Measurements from ENCODE around the gene METTL16. TPM values are rescaled to one million over a fixed set of nuclear protein-coding genes. Genes with fewer than 3 reads are reported as not detected.

Gene METTL16
- total and polyA plus RNA-seq, 9 of the 15 experiments (the other 6 are each of a cell fraction or from before 2014, with no cell fraction given) = 12.1 to 30.5 (median 19.8) TPM

DNA sequence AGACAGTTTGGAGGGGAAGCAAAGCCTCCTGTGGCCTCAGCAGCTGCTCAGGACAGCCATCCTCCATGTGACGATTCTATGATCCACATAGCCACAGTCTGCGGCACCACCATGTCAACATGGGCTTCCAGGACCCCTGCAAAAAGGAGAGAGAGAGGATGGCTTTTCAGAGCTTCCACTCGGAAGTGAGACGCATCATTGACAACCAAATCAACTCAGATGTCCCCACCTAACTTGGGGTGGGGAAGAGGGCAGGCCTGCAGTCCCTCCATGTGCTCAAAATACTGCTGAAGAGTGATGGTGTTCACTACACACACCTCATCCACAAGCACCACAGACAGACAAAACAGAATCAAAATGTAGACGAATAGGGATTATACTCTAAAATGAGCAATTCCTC, 5.9 kb upstream of the METTL16 start:
- no peak overlapping the region for H2AFZ ChIP-seq (ENCODE audit: low read depth, low read length)
- BruUV-seq (replicated peaks) = no TSS peak
- intact Hi-C loops (cut with micrococcal nuclease) = no loop called here
- TF ChIP-seq STAG1 (CRISPR knock-in tag; IDR thresholded peaks at IDR 0.05; ENCODE audit: borderline replicate concordance) (no peak), SIRT6 (IDR thresholded peaks at IDR 0.05; ENCODE audit: low read depth, low read length) (no peak), BMI1 (IDR thresholded peaks at IDR 0.05; ENCODE audit: low read length) (no peak), POLR2AphosphoS2 (IDR thresholded peaks at IDR 0.05; ENCODE audit: low read length) (no peak)
- TF ChIP-seq, protein P1, sequence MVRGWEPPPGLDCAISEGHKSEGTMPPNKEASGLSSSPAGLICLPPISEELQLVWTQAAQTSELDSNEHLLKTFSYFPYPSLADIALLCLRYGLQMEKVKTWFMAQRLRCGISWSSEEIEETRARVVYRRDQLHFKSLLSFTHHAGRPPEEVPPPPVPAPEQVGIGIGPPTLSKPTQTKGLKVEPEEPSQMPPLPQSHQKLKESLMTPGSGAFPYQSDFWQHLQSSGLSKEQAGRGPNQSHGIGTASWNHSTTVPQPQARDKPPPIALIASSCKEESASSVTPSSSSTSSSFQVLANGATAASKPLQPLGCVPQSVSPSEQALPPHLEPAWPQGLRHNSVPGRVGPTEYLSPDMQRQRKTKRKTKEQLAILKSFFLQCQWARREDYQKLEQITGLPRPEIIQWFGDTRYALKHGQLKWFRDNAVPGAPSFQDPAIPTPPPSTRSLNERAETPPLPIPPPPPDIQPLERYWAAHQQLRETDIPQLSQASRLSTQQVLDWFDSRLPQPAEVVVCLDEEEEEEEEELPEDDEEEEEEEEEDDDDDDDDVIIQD (CRISPR knock-in tag; IDR thresholded peaks at IDR 0.05) = no peak
- TF ChIP-seq, protein P2, sequence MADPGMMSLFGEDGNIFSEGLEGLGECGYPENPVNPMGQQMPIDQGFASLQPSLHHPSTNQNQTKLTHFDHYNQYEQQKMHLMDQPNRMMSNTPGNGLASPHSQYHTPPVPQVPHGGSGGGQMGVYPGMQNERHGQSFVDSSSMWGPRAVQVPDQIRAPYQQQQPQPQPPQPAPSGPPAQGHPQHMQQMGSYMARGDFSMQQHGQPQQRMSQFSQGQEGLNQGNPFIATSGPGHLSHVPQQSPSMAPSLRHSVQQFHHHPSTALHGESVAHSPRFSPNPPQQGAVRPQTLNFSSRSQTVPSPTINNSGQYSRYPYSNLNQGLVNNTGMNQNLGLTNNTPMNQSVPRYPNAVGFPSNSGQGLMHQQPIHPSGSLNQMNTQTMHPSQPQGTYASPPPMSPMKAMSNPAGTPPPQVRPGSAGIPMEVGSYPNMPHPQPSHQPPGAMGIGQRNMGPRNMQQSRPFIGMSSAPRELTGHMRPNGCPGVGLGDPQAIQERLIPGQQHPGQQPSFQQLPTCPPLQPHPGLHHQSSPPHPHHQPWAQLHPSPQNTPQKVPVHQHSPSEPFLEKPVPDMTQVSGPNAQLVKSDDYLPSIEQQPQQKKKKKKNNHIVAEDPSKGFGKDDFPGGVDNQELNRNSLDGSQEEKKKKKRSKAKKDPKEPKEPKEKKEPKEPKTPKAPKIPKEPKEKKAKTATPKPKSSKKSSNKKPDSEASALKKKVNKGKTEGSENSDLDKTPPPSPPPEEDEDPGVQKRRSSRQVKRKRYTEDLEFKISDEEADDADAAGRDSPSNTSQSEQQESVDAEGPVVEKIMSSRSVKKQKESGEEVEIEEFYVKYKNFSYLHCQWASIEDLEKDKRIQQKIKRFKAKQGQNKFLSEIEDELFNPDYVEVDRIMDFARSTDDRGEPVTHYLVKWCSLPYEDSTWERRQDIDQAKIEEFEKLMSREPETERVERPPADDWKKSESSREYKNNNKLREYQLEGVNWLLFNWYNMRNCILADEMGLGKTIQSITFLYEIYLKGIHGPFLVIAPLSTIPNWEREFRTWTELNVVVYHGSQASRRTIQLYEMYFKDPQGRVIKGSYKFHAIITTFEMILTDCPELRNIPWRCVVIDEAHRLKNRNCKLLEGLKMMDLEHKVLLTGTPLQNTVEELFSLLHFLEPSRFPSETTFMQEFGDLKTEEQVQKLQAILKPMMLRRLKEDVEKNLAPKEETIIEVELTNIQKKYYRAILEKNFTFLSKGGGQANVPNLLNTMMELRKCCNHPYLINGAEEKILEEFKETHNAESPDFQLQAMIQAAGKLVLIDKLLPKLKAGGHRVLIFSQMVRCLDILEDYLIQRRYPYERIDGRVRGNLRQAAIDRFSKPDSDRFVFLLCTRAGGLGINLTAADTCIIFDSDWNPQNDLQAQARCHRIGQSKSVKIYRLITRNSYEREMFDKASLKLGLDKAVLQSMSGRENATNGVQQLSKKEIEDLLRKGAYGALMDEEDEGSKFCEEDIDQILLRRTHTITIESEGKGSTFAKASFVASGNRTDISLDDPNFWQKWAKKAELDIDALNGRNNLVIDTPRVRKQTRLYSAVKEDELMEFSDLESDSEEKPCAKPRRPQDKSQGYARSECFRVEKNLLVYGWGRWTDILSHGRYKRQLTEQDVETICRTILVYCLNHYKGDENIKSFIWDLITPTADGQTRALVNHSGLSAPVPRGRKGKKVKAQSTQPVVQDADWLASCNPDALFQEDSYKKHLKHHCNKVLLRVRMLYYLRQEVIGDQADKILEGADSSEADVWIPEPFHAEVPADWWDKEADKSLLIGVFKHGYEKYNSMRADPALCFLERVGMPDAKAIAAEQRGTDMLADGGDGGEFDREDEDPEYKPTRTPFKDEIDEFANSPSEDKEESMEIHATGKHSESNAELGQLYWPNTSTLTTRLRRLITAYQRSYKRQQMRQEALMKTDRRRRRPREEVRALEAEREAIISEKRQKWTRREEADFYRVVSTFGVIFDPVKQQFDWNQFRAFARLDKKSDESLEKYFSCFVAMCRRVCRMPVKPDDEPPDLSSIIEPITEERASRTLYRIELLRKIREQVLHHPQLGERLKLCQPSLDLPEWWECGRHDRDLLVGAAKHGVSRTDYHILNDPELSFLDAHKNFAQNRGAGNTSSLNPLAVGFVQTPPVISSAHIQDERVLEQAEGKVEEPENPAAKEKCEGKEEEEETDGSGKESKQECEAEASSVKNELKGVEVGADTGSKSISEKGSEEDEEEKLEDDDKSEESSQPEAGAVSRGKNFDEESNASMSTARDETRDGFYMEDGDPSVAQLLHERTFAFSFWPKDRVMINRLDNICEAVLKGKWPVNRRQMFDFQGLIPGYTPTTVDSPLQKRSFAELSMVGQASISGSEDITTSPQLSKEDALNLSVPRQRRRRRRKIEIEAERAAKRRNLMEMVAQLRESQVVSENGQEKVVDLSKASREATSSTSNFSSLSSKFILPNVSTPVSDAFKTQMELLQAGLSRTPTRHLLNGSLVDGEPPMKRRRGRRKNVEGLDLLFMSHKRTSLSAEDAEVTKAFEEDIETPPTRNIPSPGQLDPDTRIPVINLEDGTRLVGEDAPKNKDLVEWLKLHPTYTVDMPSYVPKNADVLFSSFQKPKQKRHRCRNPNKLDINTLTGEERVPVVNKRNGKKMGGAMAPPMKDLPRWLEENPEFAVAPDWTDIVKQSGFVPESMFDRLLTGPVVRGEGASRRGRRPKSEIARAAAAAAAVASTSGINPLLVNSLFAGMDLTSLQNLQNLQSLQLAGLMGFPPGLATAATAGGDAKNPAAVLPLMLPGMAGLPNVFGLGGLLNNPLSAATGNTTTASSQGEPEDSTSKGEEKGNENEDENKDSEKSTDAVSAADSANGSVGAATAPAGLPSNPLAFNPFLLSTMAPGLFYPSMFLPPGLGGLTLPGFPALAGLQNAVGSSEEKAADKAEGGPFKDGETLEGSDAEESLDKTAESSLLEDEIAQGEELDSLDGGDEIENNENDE (IDR thresholded peaks at IDR 0.05; ENCODE audit: low read depth, low read length) = no peak
- TF ChIP-seq, protein P3, sequence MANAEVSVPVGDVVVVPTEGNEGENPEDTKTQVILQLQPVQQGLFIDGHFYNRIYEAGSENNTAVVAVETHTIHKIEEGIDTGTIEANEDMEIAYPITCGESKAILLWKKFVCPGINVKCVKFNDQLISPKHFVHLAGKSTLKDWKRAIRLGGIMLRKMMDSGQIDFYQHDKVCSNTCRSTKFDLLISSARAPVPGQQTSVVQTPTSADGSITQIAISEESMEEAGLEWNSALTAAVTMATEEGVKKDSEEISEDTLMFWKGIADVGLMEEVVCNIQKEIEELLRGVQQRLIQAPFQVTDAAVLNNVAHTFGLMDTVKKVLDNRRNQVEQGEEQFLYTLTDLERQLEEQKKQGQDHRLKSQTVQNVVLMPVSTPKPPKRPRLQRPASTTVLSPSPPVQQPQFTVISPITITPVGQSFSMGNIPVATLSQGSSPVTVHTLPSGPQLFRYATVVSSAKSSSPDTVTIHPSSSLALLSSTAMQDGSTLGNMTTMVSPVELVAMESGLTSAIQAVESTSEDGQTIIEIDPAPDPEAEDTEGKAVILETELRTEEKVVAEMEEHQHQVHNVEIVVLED (CRISPR knock-in tag; IDR thresholded peaks at IDR 0.05) = no peak

More for the DNA sequence above, 5.9 kb upstream of the METTL16 start:
- no peak for FAIRE-seq
- Histone ChIP-seq H3K4me2 (ENCODE audit: insufficient read depth, low read length) (no peak overlapping the region), H4K20me1 (replicated peaks; ENCODE audit: control insufficient read depth, insufficient read depth, low read length) (no peaks in the 10 kb centered on the region), H3K36me3 (ENCODE audit: control insufficient read depth, insufficient read depth, low read length) (no peaks in the 10 kb centered on the region), H3K27me3 (ENCODE audit: control insufficient read depth in 2 of 2, insufficient read depth in 2 of 2, low read length in 2 of 2) (no peaks in the 10 kb centered on the region), H3K9me3 (replicated peaks; ENCODE audit: control insufficient read depth, insufficient read depth, low read depth, low read length) (no peaks in the 10 kb centered on the region), H3K4me1 (replicated peaks in 1 of 2; ENCODE audit: control insufficient read depth in 2 of 2, insufficient read depth in 2 of 2, low read length in 2 of 2) (no peaks in the 10 kb centered on the region; a peak in 2 of 5 replicates), H3K27ac (ENCODE audit: extremely low read depth, low read depth, low read length) (no peak overlapping the region), H3K9me1 (ENCODE audit: control insufficient read depth, insufficient read depth, low read length) (no peaks in the 10 kb centered on the region), H3K9ac (ENCODE audit: insufficient read depth in 1 of 2, low read depth in 2 of 2, low read length in 2 of 2) (no peak overlapping the region; a peak in 1 of 4 replicates), H3K4me3 (no peak overlapping the region), H3K79me2 (ENCODE audit: control insufficient read depth, insufficient read depth, low read length) (peaks cover 3% of the 10 kb centered on the region; the same call in 1 of the 3 replicates)
- 43% methylated on average over 3 of the region's 5 CpGs for WGBS (ENCODE audit: insufficient coverage, low coverage, missing lambda C conversion rate)
- ChIA-PET CTCF (ENCODE audit: low intra/inter-chr PET ratio) (no interaction called here), POLR2A (no interaction called here)
- no peak for DNase-seq (ENCODE audit: extremely low read depth in 1 of 4, low spot score in 3 of 4)
- ATAC-seq = no peak
- in situ Hi-C loops (cut with MboI) = no loop called here

All from K562 (cell line).